K562 (cell line): ENCODE data around the gene AGAP1. TPM values are rescaled to one million over a fixed set of nuclear protein-coding genes. Genes with fewer than 3 reads are reported as not detected.

Experiments
- FIP1L1 ChIP-seq: fragments of 200-400 bp; formaldehyde crosslinking; IDR thresholded peaks from 2 replicates; pipeline ENCODE4 v1.6.1; 2018; ENCODE audit warnings: mild to moderate bottlenecking, low read depth, low read length; ENCODE audit not compliant: poor library complexity, severe bottlenecking
- FOXO4 ChIP-seq: fragments of 450-650 bp; formaldehyde crosslinking; IDR thresholded peaks from 2 replicates; pipeline ENCODE4 v1.4.0; 2020; ENCODE audit warnings: mild to moderate bottlenecking, moderate library complexity
- HSF4 ChIP-seq: fragments of 250-450 bp; sonication (Bioruptor Pico); IDR thresholded peaks from 2 replicates; pipeline ENCODE4 v2.1.2; 2022; ENCODE audit warnings: mild to moderate bottlenecking, moderate library complexity, borderline replicate concordance
- KLF16 ChIP-seq: IDR thresholded peaks from 2 replicates; pipeline ENCODE4 v1.6.1; 2016; ENCODE audit warnings: antibody characterized with exemption
- MECOM ChIP-seq: fragments of 250-450 bp; sonication (Bioruptor Pico); IDR thresholded peaks from 2 replicates; pipeline ENCODE4 v1.8.0; 2022; ENCODE audit warnings: inconsistent platforms
- NR3C1 ChIP-seq: sonication (generic); formaldehyde crosslinking; IDR thresholded peaks from 2 replicates; pipeline ENCODE4 v1.8.1; 2022; ENCODE audit warnings: missing genetic modification reagents
- SMAD1 ChIP-seq: fragments of 150-350 bp; IDR thresholded peaks from 2 replicates; pipeline ENCODE4 v1.6.1; 2014; ENCODE audit warnings: low read length, low read depth; ENCODE audit not compliant: partially characterized antibody
- THAP12 ChIP-seq: fragments of 250-450 bp; sonication (Bioruptor Pico); IDR thresholded peaks from 2 replicates; pipeline ENCODE4 v1.9.0; 2021; ENCODE audit warnings: mild to moderate bottlenecking, inconsistent platforms
- ZNF707 ChIP-seq: fragments of 250-450 bp; sonication (Bioruptor Pico); conservative IDR thresholded peaks from 2 replicates; pipeline ENCODE4 v1.8.0; 2022; ENCODE audit warnings: inconsistent platforms, mild to moderate bottlenecking, moderate library complexity
- polyA plus RNA-seq, 8 experiments: library from polyadenylated mRNA; depleted of rRNA in 4 of 8; stranded (reverse) in 5 of 8; unstranded in 3 of 8; fragments of >200 nt; fragmentation: Nextera tagmentation in 2 of 8; fragmentation: Illumina TruSeq in 1 of 8; extraction: Ambion mirVana in 2 of 8; extraction: Trizol in 1 of 8; gene quantifications; 2 replicates each; pipeline versions ENCODE4 v1.2.1 to v1.2.3, GENCODE V29; 2011 to 2014; ENCODE audit warnings: inconsistent platforms in 1 of 8, missing spikeins in 1 of 8
- total RNA-seq, 7 experiments: library from RNA; depleted of rRNA in 6 of 7; stranded (reverse); fragments of >200 nt in 6 of 7; fragmentation: Illumina TruSeq in 2 of 7; extraction: Trizol in 2 of 7; gene quantifications; 2 replicates each; pipeline versions ENCODE4 v1.2.1 to v1.2.3, GENCODE V29; 2011 to 2021; ENCODE audit warnings: low replicate concordance in 1 of 7

Gene AGAP1
- total and polyA plus RNA-seq, 9 of the 15 experiments (the other 6 are each of a cell fraction or from before 2014, with no cell fraction given): 1.3 to 24.0 (median 10.6) TPM

GRCh38 chr2:235979037-235979436 lies 485.2 kb downstream of the AGAP1 start (continued):
- TF ChIP-seq HSF4: no peak
- TF ChIP-seq THAP12: no peak
- TF ChIP-seq FOXO4 (CRISPR knock-in tag): no peak
- TF ChIP-seq MECOM (CRISPR knock-in tag): no peak
- TF ChIP-seq SMAD1: no peak
- TF ChIP-seq NR3C1: no peak
- no peak for TF ChIP-seq ZNF707 (CRISPR knock-in tag)
- TF ChIP-seq FIP1L1: no peak
- TF ChIP-seq KLF16: no peak
